ENCODE results near the gene RRAGB. TPM values are rescaled to one million over a fixed set of nuclear protein-coding genes. Genes with fewer than 3 reads are reported as not detected.
"Not testable (repeated sequence)": the region's sequence is repeated elsewhere in the genome, so short reads cannot be mapped to it uniquely, and the experiment has no call there.

The RRAGB gene
- total RNA-seq, 1 experiment from 2014 or later: 19.6 TPM

GRCh38 chrX:55767100-55767499, 49.6 kb downstream of the RRAGB start:
- no peak overlapping the region for H3K4me3 ChIP-seq (ENCODE audit: low read depth in 2 of 2, low read length in 2 of 2)
- in situ Hi-C loops (cut with HindIII; ENCODE audit: low pct_unique_long_range_greater_than_20kb, low sequenced_read_pairs): no loop called here
- H3K9me3 ChIP-seq (ENCODE audit: control insufficient read depth, insufficient read depth, low read depth, low read length): no peaks in the 10 kb centered on the region
- ChIA-PET POLR2A (no interaction called here), CTCF (no interaction called here)
- H3K27me3 ChIP-seq (ENCODE audit: control insufficient read depth, insufficient read depth, low read length): no peaks in the 10 kb centered on the region
- BruUV-seq (replicated peaks): no TSS peak
- ATAC-seq (no peak), DNase-seq (ENCODE audit: low read depth, low spot score) (no peak)
- no peaks in the 10 kb centered on the region for H3K4me1 ChIP-seq (ENCODE audit: control insufficient read depth, insufficient read depth, low read length)
- intact Hi-C loops (cut with micrococcal nuclease; ENCODE audit: unreplicated experiment): no loop called here
- TF ChIP-seq SIN3A (IDR thresholded peaks at IDR 0.05; ENCODE audit: borderline replicate concordance, insufficient read depth, low read depth, low read length) (no peak), REST (IDR thresholded peaks at IDR 0.05; ENCODE audit: insufficient read depth in 1 of 2, low read depth in 2 of 2, low read length in 1 of 2) (no peak), POLR2AphosphoS5 (IDR thresholded peaks at IDR 0.05; ENCODE audit: low read depth, low read length) (no peak), TCF7L2 (IDR thresholded peaks at IDR 0.05; ENCODE audit: low read depth, low read length) (no peak)
- TF ChIP-seq, protein P1, sequence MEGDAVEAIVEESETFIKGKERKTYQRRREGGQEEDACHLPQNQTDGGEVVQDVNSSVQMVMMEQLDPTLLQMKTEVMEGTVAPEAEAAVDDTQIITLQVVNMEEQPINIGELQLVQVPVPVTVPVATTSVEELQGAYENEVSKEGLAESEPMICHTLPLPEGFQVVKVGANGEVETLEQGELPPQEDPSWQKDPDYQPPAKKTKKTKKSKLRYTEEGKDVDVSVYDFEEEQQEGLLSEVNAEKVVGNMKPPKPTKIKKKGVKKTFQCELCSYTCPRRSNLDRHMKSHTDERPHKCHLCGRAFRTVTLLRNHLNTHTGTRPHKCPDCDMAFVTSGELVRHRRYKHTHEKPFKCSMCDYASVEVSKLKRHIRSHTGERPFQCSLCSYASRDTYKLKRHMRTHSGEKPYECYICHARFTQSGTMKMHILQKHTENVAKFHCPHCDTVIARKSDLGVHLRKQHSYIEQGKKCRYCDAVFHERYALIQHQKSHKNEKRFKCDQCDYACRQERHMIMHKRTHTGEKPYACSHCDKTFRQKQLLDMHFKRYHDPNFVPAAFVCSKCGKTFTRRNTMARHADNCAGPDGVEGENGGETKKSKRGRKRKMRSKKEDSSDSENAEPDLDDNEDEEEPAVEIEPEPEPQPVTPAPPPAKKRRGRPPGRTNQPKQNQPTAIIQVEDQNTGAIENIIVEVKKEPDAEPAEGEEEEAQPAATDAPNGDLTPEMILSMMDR (IDR thresholded peaks at IDR 0.05): no peak
- H3K27ac ChIP-seq (ENCODE audit: low read length): no peak overlapping the region
- no peaks in the 10 kb centered on the region for H3K36me3 ChIP-seq (ENCODE audit: control insufficient read depth, insufficient read depth, low read length)

DNA sequence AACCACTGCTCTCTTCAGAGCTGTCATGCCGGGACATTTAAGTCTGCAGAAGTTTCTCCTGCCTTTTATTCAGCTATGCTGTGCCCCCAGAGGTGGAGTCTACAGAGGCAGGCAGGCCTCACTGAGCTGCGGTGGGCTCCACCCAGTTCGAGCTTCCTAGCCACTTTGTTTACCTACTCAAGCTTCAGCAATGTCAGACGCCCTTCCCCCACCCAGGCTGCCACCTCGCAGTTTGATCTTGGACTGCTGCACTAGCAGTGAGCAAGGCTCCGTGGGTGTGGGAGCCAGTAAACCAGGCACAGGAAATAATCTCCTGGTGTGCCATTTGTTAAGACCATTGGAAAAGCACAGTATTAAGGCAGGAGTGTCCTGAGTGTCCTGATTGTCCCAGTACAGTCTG, 56.9 kb downstream of the RRAGB start:
- H3K27ac ChIP-seq (ENCODE audit: low read length); CTCF ChIA-PET; POLR2A ChIA-PET; H3K4me1 ChIP-seq (ENCODE audit: control insufficient read depth, insufficient read depth, low read length); DNase-seq (ENCODE audit: low read depth, low spot score); H3K27me3 ChIP-seq (ENCODE audit: control insufficient read depth, insufficient read depth, low read length); H3K36me3 ChIP-seq (ENCODE audit: control insufficient read depth, insufficient read depth, low read length); ATAC-seq; BruUV-seq (replicated peaks); in situ Hi-C loops (cut with HindIII; ENCODE audit: low pct_unique_long_range_greater_than_20kb, low sequenced_read_pairs); H3K4me3 ChIP-seq (ENCODE audit: low read depth in 2 of 2, low read length in 2 of 2); H3K9me3 ChIP-seq (ENCODE audit: control insufficient read depth, insufficient read depth, low read depth, low read length): not testable (repeated sequence)
- intact Hi-C loops (cut with micrococcal nuclease; ENCODE audit: unreplicated experiment): loop anchor here (10.0 kb wide), 1 partner anchor 60 kb away; the partner anchor contains the start of gene RRAGB

- TF ChIP-seq REST (IDR thresholded peaks at IDR 0.05; ENCODE audit: insufficient read depth in 1 of 2, low read depth in 2 of 2, low read length in 1 of 2): no peak
- TF ChIP-seq, protein P1 (IDR thresholded peaks at IDR 0.05): no peak
- no peak for TF ChIP-seq POLR2AphosphoS5 (IDR thresholded peaks at IDR 0.05; ENCODE audit: low read depth, low read length)
- no peak for TF ChIP-seq SIN3A (IDR thresholded peaks at IDR 0.05; ENCODE audit: borderline replicate concordance, insufficient read depth, low read depth, low read length)
- no peak for TF ChIP-seq TCF7L2 (IDR thresholded peaks at IDR 0.05; ENCODE audit: low read depth, low read length)
- Histone ChIP-seq H3K27me3 (ENCODE audit: control insufficient read depth, insufficient read depth, low read length) (no peaks in the 10 kb centered on the region), H3K27ac (ENCODE audit: low read length) (no peak overlapping the region), H3K9me3 (ENCODE audit: control insufficient read depth, insufficient read depth, low read depth, low read length) (no peaks in the 10 kb centered on the region), H3K36me3 (ENCODE audit: control insufficient read depth, insufficient read depth, low read length) (no peaks in the 10 kb centered on the region), H3K4me1 (ENCODE audit: control insufficient read depth, insufficient read depth, low read length) (no peaks in the 10 kb centered on the region), H3K4me3 (ENCODE audit: low read depth in 2 of 2, low read length in 2 of 2) (no peak overlapping the region)
- ChIA-PET POLR2A (no interaction called here), CTCF (no interaction called here)
- BruUV-seq (replicated peaks): no TSS peak
- ATAC-seq (no peak), DNase-seq (ENCODE audit: low read depth, low spot score) (no peak)
- intact Hi-C loops (cut with micrococcal nuclease; ENCODE audit: unreplicated experiment): loop anchor here (10.0 kb wide), 1 partner anchor 63 kb away; the partner anchor contains the start of gene RRAGB
- in situ Hi-C loops (cut with HindIII; ENCODE audit: low pct_unique_long_range_greater_than_20kb, low sequenced_read_pairs): no loop called here
These were observed 60.0 kb downstream of the RRAGB start for GRCh38 chrX:55777596-55777995.
